PC-3 (cell line): Measurements from ENCODE around the gene C6orf118. TPM values are rescaled to one million over a fixed set of nuclear protein-coding genes. Genes with fewer than 3 reads are reported as not detected.

Experiments used
- ATAC-seq: fragments of 200-7000 bp; cut with Tn5 transposase; 2 replicates; pipeline ENCODE4 v1.9.1; 2020; ENCODE audit warnings: mild to moderate bottlenecking, moderate library complexity
- BruUV-seq: library from RNA; stranded (reverse); fragments of 400-500 nt; replicated peaks from 2 replicates; lab custom pipeline; 2021; lab: Mats Ljungman, UMichigan
- CTCF ChIA-PET: fragments of 300-600 bp; sonication (Branson Sonifier 250); formaldehyde crosslinking; loops from one replicate; lab custom pipeline; 2022; ENCODE audit warnings: antibody characterized with exemption; lab: Charles Lee
- POLR2A ChIA-PET: fragments of 300-600 bp; sonication (Branson Sonifier 250); formaldehyde crosslinking; loops from one replicate; lab custom pipeline; 2022; ENCODE audit warnings: antibody characterized with exemption; ENCODE audit not compliant: unreplicated experiment; lab: Charles Lee
- DNase-seq: peaks from one replicate; pipeline ENCODE4 v3.0.0-alpha.2; 2015
- H2AFZ ChIP-seq: fragments of 300-600 bp; sonication (generic); 2 replicates; pipeline ENCODE4 v1.6.0; 2016; ENCODE audit warnings: antibody characterized with exemption, low read length
- H3F3A ChIP-seq: fragments of 300-600 bp; sonication (generic); one replicate; pipeline ENCODE4 v1.6.0; 2017; ENCODE audit warnings: antibody characterized with exemption, low read length, control low read depth, mild to moderate bottlenecking; ENCODE audit not compliant: unreplicated experiment
- H3K27ac ChIP-seq: fragments of 300-600 bp; sonication (generic); 2 replicates; pipeline ENCODE4 v1.5.1; 2016; ENCODE audit warnings: mild to moderate bottlenecking, low read length
- H3K27me3 ChIP-seq: fragments of 300-600 bp; sonication (generic); 2 replicates; pipeline ENCODE4 v1.6.1; 2016; ENCODE audit warnings: low read length, mixed read lengths
- H3K36me3 ChIP-seq: fragments of 300-600 bp; sonication (generic); 2 replicates; pipeline ENCODE4 v1.6.1; 2016; ENCODE audit warnings: low read depth, mixed run types, low read length, mixed read lengths
- H3K4me1 ChIP-seq: fragments of 300-600 bp; sonication (generic); 2 replicates; pipeline ENCODE4 v1.5.1; 2016; ENCODE audit warnings: low read length; ENCODE audit not compliant: insufficient read depth
- H3K4me2 ChIP-seq: fragments of 300-600 bp; sonication (generic); 2 replicates; pipeline ENCODE4 v1.6.0; 2016; ENCODE audit warnings: low read length
- H3K4me3 ChIP-seq: fragments of 300-600 bp; sonication (generic); 2 replicates; pipeline ENCODE4 v1.5.1; 2016; ENCODE audit warnings: mild to moderate bottlenecking, low read length, mixed read lengths
- H3K79me2 ChIP-seq: fragments of 300-600 bp; sonication (generic); 2 replicates; pipeline ENCODE4 v1.6.1; 2017; ENCODE audit warnings: low read length, mixed read lengths
- H3K9ac ChIP-seq: fragments of 300-600 bp; sonication (generic); 2 replicates; pipeline ENCODE4 v1.6.0; 2016; ENCODE audit warnings: mild to moderate bottlenecking, low read length
- H3K9me2 ChIP-seq: fragments of 300-600 bp; sonication (generic); replicated peaks from 2 replicates; pipeline ENCODE4 v1.6.1; 2016; ENCODE audit warnings: mixed run types, low read length, mixed read lengths
- H3K9me3 ChIP-seq: fragments of 300-600 bp; sonication (generic); 2 replicates; pipeline ENCODE4 v1.6.1; 2016; ENCODE audit warnings: low read length, mixed read lengths
- H4K20me1 ChIP-seq: fragments of 300-600 bp; sonication (generic); 2 replicates; pipeline ENCODE4 v1.6.1; 2016; ENCODE audit warnings: low read length, mixed read lengths
- CTCF ChIP-seq: fragments of 300-600 bp; sonication (generic); conservative IDR thresholded peaks from 2 replicates; pipeline ENCODE4 v1.5.1; 2017; ENCODE audit warnings: antibody characterized with exemption, low read depth, mild to moderate bottlenecking, low read length
- EZH2 ChIP-seq: fragments of 300-600 bp; sonication (generic); IDR thresholded peaks from one replicate; pipeline ENCODE4 v1.6.1; 2017; ENCODE audit warnings: antibody characterized with exemption, mild to moderate bottlenecking, low read length; ENCODE audit not compliant: unreplicated experiment
- EZH2phosphoT487 ChIP-seq: fragments of 300-600 bp; sonication (generic); IDR thresholded peaks from 2 replicates; pipeline ENCODE4 v1.6.1; 2018; ENCODE audit warnings: mild to moderate bottlenecking, antibody characterized with exemption, low read length, borderline replicate concordance
- intact Hi-C: fragments of 100-400 bp; cut with micrococcal nuclease; formaldehyde crosslinking; loops from 2 replicates; pipeline ENCODE4 v1.9.0; 2023
- total RNA-seq: library from RNA; depleted of rRNA; stranded (reverse); fragments of >200 nt; gene quantifications from 2 replicates; pipeline ENCODE4 v1.2.3, GENCODE V29; 2014

Gene C6orf118
- total RNA-seq, 1 experiment from 2014 or later = not detected

- CTCF ChIA-PET = no interaction called here
- H3K4me2 ChIP-seq = no peak overlapping the region
- ATAC-seq (no peak), DNase-seq (no peak)
- no peak overlapping the region for H3K27ac ChIP-seq
- H3F3A ChIP-seq = no peaks in the 10 kb centered on the region
- no peak overlapping the region for H3K4me3 ChIP-seq
- H4K20me1 ChIP-seq = no peaks in the 10 kb centered on the region
- no peak overlapping the region for H2AFZ ChIP-seq
- H3K9me2 ChIP-seq = no peaks in the 10 kb centered on the region
- H3K9ac ChIP-seq = no peak overlapping the region
- no peaks in the 10 kb centered on the region for H3K36me3 ChIP-seq
- no peaks in the 10 kb centered on the region for H3K27me3 ChIP-seq
- no peaks in the 10 kb centered on the region for H3K79me2 ChIP-seq
- intact Hi-C loops = no loop called here
- no TSS peak for BruUV-seq
- H3K9me3 ChIP-seq = no peaks in the 10 kb centered on the region
- POLR2A ChIA-PET = no interaction called here
- no peaks in the 10 kb centered on the region for H3K4me1 ChIP-seq
- TF ChIP-seq CTCF = no peak
- TF ChIP-seq EZH2 = no peak
- TF ChIP-seq EZH2phosphoT487 = no peak
These were observed 7.8 kb downstream of the C6orf118 start for GRCh38 chr6:165301372-165302246.

- no peaks in the 10 kb centered on the region for H3K9me3 ChIP-seq
- intact Hi-C loops = no loop called here
These were observed 8.9 kb downstream of the C6orf118 start for GRCh38 chr6:165300422-165300936.

More at GRCh38 chr6:165300422-165300936, 8.9 kb downstream of the C6orf118 start:
- DNase-seq = no peak
- POLR2A ChIA-PET = no interaction called here
- Histone ChIP-seq H3K27ac (no peak overlapping the region), H3K9ac (no peak overlapping the region), H3K27me3 (no peaks in the 10 kb centered on the region), H3F3A (no peaks in the 10 kb centered on the region), H4K20me1 (no peaks in the 10 kb centered on the region), H3K36me3 (no peaks in the 10 kb centered on the region), H3K4me1 (no peaks in the 10 kb centered on the region), H3K79me2 (no peaks in the 10 kb centered on the region), H3K4me3 (no peak overlapping the region), H3K4me2 (no peak overlapping the region), H2AFZ (no peak overlapping the region), H3K9me2 (no peaks in the 10 kb centered on the region)
- CTCF ChIA-PET = no interaction called here
- no TSS peak for BruUV-seq
- ATAC-seq = no peak
- no peak for TF ChIP-seq EZH2phosphoT487
- TF ChIP-seq CTCF = no peak
- TF ChIP-seq EZH2 = no peak
